ENCODE data around the gene GPR132.
A peak's percentile ranks its signal among the peaks of the same experiment; 100 is the strongest.
"Not testable (repeated sequence)": the region's sequence is repeated elsewhere in the genome, so short reads cannot be mapped to it uniquely, and the experiment has no call there.

Gene GPR132

GRCh38 chr14:105059035-105059924 lies 6.0 kb downstream of the GPR132 start:
- no peak for DNase-seq

DNA sequence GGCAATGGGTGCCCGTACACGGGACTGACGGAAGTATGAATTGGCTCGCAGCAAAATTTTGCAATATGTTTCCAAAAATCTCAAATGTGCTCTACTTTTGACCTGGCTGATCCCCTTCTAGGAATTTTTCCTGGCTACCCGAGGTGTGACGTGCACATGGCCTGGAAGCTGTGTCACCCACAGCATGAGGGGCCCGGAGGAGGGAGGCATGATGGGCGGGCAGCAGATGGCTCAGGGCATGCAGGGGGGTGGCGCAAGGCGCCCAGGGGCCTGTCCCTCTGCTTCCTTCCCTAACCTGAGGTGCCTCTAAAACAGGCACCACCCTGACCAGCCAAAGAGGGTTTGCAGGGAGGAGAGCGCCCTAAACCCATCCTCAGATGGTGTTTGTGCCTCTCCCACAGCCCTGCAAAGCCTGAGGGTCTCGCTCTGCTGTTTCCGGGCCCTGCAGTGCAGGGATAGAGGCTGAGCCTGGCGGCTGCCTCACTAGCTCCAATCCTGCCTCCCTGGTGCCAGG lies 6.7 kb downstream of the GPR132 start:
- no peak for DNase-seq

DNA sequence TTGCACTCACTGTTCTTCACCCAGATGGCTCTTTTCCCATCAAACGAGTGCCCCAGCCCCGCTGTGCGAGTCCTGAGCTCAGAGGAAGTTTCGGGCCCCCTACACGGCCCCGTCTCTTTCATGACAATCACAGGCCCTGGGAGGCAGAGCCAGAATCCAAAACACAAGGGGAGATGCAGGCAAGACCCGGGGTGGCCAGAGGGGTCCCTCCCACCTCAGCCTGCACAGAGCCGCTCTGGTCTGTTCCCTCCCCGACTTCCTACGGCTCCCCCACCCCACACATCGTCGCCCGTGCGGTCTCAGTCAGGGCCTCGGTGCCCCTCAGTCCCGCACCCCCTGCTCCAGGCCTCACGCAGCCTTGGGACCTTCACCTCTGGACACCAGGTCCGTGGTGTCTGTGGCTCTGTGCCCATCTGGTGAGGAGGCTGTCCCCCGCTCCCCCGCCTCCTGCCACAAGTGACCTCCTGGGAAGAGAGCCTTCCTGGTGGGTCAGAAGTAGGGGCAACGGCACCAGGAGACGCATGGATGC lies 8.9 kb downstream of the GPR132 start:
- DNase-seq = no peak

DNA sequence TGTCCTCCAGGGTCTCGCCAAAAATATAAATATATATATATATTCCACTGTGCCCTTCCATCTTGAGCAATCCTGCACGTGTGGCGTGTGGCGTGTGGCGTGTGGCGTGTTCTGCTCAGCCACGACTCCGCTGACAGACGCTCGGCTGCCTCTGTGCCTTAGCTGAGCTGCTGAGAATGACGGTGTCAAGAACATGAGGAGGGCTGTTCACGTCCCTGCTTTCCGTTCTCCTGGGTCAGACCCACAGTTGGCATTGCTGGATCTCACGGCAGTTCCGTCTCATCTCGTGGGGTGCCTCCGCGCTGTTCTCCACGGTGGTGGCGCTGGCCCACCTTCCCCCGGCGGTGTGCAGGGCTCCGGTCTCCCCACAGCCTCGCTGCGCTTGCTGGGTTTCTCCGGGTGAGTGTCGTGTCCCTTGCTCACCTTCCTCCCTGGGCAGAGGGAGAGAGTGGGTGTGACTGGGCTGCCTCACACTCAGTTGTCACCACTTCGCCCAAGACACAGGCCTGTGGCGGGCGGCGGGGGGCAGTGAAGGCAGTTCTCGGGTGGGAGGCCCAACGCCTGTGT lies 9.4 kb downstream of the GPR132 start:
- no peak for DNase-seq

GRCh38 chr14:105055334-105055733 lies 9.9 kb downstream of the GPR132 start:
- no peak for DNase-seq

- DNase-seq = no peak
These were observed 11.2 kb downstream of the GPR132 start for GRCh38 chr14:105053996-105054395.

- peak; percentile 59 for DNase-seq
These were observed 11.8 kb downstream of the GPR132 start for GRCh38 chr14:105053421-105053820.

- no peak for DNase-seq
These were observed 13.1 kb downstream of the GPR132 start for GRCh38 chr14:105052110-105052458.

DNA sequence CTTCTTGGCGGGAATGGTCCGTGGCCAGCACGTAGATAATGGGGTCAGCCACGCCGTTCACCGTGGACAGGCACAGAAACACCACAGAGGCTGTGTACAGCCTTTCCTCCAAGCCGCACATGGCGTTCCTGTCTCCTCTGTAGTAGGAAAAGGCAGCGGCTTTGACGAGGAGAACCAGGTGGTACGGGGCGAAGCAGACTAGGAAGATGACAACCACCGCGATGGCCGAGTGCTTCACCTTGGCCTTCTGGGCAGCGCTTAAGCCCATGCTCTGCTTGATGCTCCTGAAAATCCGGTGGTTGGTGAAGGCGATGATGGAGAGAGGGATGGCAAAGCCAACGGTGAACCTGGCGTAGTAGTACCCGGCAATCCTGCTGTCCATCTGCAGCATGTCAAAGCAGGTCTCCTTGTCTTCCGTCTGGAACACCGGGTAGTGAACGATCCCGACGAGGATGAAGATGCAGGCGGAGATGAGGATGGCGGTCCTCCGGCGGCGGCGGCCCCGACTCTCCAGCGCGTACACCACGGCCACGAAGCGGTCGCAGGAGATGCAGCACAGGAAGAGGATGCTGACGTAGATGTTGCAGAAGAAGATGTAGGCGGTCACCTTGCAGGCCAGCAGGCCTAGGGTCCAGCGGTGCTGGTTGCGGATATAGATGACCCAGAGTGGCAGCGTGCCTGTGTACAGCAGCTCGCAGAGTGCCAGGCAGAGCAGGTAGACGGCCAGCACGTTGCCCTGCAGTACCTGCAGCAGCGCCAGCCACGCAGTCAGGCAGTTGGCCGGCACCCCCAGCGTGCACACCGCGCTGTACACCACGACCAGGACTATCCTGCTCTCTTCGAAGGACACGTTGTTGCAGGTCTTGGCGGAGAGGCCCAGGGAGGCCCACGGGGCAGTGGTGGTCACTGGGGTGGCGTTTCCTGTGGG lies 13.8 kb downstream of the GPR132 start:
- no peak for DNase-seq

- peak; percentile 87 for DNase-seq
These were observed 14.7 kb downstream of the GPR132 start for GRCh38 chr14:105050551-105050897.

- DNase-seq = peak; percentile 60
These were observed 15.3 kb downstream of the GPR132 start for GRCh38 chr14:105049753-105050550.

GRCh38 chr14:105047283-105048016 lies 17.8 kb downstream of the GPR132 start:
- no peak for DNase-seq

DNA sequence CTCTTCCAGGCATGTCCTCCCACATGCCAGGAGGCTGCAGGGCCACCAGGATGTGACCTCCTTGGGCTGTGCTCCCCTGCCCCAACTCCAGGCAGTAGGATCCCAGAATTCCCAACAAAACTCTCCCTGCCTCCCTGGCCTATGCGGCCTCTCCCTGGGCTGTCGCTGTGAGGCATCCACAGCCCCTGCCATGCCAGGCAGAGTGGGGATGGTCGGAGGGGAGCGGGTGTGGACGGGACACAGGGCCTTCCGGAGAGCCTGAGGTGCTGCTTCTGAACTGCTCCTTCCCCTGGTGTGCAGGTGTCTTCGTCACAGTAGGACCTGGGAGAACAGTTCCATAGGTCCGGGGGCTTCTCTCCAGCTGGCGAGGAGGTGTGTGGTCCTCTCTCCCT lies 18.3 kb downstream of the GPR132 start:
- DNase-seq = no peak

DNA sequence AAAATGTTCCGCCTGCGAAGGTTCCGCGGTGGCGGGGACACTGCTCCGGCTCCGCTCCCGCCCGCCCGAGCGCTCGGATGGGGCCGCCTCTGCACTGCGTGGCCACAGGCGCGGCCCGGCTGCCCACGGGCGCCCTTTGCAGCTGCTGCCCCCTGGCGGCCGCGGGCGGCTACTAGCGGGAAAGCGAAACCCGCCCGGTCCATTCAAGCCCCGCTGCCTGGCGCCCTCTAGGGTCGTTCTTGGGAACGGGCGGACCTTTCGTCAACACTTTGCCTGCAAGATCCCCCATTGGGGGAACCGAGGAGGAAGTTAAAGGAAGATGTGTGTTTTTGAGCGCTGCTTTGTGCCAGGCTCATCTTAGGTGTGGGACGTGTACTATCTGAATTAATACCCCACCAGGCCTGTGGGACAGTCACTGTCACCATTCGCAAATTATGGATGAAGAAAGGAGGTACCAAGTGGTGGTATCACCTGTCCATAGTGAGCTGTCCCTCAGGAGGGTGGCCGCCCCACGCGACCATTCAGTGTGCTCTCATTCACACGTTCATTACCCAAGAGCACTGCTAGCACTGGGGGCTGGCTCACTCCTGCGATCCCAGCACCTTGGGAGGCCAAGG lies 19.4 kb downstream of the GPR132 start:
- DNase-seq = peak; percentile 86

GRCh38 chr14:105043641-105044040 lies 21.6 kb downstream of the GPR132 start:
- no peak for DNase-seq

GRCh38 chr14:105042813-105043212 lies 22.4 kb downstream of the GPR132 start:
- no peak for DNase-seq

GRCh38 chr14:105041841-105042765 lies 23.1 kb downstream of the GPR132 start:
- no peak for DNase-seq

- no peak for DNase-seq
These were observed 25.6 kb downstream of the GPR132 start for GRCh38 chr14:105039458-105040205.

- not testable (repeated sequence) for DNase-seq
These were observed 29.6 kb downstream of the GPR132 start for GRCh38 chr14:105035616-105036015.
